22Rv1 (cell line): Measurements from ENCODE around the gene FMN1.
"Not testable (repeated sequence)": the region's sequence is repeated elsewhere in the genome, so short reads cannot be mapped to it uniquely, and the experiment has no call there.

ENCODE experiments used
- H3K27ac ChIP-seq: fragments of 450-650 bp; 2 replicates; pipeline ENCODE4 v1.5.1; 2017
- CTCF ChIP-seq: fragments of 450-650 bp; IDR thresholded peaks from 2 replicates; pipeline ENCODE4 v1.5.1; 2017; ENCODE audit warnings: mild to moderate bottlenecking
- ZFX ChIP-seq: fragments of 450-650 bp; IDR thresholded peaks from 2 replicates; pipeline ENCODE4 v1.6.1; 2017; ENCODE audit warnings: antibody characterized with exemption, borderline replicate concordance

Gene FMN1

GRCh38 chr15:32853592-32853991, 340.9 kb downstream of the FMN1 start:
- no peak overlapping the region for H3K27ac ChIP-seq
- no peak for TF ChIP-seq CTCF
- no peak for TF ChIP-seq ZFX

- no peak for TF ChIP-seq ZFX
- TF ChIP-seq CTCF = no peak
- H3K27ac ChIP-seq = no peak overlapping the region
Observed at GRCh38 chr15:32852771-32853170, 341.7 kb downstream of the FMN1 start.

- TF ChIP-seq CTCF (no peak), ZFX (no peak)
- no peak overlapping the region for H3K27ac ChIP-seq
Observed at GRCh38 chr15:32852017-32852416, 342.5 kb downstream of the FMN1 start.

- H3K27ac ChIP-seq = no peak overlapping the region
- TF ChIP-seq CTCF = no peak
- no peak for TF ChIP-seq ZFX
Observed at GRCh38 chr15:32851572-32851971, 342.9 kb downstream of the FMN1 start.

GRCh38 chr15:32849769-32850668, 344.5 kb downstream of the FMN1 start:
- TF ChIP-seq ZFX (no peak), CTCF (no peak)
- no peak overlapping the region for H3K27ac ChIP-seq

- H3K27ac ChIP-seq = not testable (repeated sequence)
Observed at GRCh38 chr15:32846671-32847070, 347.8 kb downstream of the FMN1 start.

- H3K27ac ChIP-seq = no peak overlapping the region
- peak; percentile 79 for TF ChIP-seq CTCF
- TF ChIP-seq ZFX = no peak
Observed at GRCh38 chr15:32844118-32844711, 350.3 kb downstream of the FMN1 start.
